ENCODE measurements around the gene ELMOD1.

DNA sequence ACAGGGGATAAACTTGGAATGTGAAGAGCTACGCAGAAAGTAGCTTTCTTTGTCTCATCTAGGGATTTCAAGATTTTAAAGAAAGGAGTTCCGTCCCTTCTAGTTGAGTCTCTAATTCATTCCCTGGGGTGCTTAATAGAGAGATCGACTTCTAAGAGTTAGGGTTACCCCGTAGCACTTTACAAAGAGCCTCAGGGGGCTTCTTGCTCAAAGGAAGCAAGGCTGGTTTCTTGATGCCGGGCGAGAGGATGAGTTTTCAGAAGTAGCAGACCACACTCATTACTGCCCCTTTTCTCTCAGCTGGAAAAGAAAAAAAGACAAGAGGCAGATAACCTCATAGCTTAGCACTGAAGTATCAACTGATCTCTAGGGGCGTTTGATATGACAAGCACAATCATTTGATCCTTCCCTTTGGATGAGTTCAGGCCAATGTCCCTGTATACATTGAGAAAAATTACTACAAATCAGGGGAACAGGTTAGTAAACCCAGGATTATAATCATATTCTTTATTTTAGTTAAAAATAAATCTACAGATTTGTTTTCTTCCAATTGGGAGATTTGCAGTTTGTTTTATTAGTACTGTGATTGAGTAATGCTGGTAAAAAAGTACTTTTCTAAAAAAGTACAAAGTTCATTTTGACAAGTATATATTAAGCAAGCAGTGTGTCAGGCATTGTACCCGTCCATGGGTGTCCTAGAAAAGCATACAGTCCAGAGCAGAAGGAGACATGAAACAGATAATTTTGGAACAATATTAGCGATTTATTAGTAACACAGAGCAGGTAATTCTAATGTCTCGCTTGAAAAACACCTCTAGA lies 18.7 kb downstream of the ELMOD1 start:
- TF ChIP-seq TRIM28 (IDR thresholded peaks at IDR 0.05; ENCODE audit: borderline replicate concordance, low read length) (no peak), ZNF776 (tag by site-specific recombination; IDR thresholded peaks at IDR 0.05; ENCODE audit: borderline replicate concordance) (no peak), KLF8 (tag by site-specific recombination; IDR thresholded peaks at IDR 0.05) (no peak), ZNF426 (tag by site-specific recombination; IDR thresholded peaks at IDR 0.05) (no peak), SP2 (tag by site-specific recombination; IDR thresholded peaks at IDR 0.05) (no peak), PATZ1 (tag by site-specific recombination; IDR thresholded peaks at IDR 0.05) (no peak), ZNF677 (tag by site-specific recombination; IDR thresholded peaks at IDR 0.05) (no peak), ZEB2 (tag by site-specific recombination; IDR thresholded peaks at IDR 0.05) (no peak)
- TF ChIP-seq, protein P1, sequence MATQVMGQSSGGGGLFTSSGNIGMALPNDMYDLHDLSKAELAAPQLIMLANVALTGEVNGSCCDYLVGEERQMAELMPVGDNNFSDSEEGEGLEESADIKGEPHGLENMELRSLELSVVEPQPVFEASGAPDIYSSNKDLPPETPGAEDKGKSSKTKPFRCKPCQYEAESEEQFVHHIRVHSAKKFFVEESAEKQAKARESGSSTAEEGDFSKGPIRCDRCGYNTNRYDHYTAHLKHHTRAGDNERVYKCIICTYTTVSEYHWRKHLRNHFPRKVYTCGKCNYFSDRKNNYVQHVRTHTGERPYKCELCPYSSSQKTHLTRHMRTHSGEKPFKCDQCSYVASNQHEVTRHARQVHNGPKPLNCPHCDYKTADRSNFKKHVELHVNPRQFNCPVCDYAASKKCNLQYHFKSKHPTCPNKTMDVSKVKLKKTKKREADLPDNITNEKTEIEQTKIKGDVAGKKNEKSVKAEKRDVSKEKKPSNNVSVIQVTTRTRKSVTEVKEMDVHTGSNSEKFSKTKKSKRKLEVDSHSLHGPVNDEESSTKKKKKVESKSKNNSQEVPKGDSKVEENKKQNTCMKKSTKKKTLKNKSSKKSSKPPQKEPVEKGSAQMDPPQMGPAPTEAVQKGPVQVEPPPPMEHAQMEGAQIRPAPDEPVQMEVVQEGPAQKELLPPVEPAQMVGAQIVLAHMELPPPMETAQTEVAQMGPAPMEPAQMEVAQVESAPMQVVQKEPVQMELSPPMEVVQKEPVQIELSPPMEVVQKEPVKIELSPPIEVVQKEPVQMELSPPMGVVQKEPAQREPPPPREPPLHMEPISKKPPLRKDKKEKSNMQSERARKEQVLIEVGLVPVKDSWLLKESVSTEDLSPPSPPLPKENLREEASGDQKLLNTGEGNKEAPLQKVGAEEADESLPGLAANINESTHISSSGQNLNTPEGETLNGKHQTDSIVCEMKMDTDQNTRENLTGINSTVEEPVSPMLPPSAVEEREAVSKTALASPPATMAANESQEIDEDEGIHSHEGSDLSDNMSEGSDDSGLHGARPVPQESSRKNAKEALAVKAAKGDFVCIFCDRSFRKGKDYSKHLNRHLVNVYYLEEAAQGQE (tag by site-specific recombination; IDR thresholded peaks at IDR 0.05): no peak
- TF ChIP-seq, protein P2, sequence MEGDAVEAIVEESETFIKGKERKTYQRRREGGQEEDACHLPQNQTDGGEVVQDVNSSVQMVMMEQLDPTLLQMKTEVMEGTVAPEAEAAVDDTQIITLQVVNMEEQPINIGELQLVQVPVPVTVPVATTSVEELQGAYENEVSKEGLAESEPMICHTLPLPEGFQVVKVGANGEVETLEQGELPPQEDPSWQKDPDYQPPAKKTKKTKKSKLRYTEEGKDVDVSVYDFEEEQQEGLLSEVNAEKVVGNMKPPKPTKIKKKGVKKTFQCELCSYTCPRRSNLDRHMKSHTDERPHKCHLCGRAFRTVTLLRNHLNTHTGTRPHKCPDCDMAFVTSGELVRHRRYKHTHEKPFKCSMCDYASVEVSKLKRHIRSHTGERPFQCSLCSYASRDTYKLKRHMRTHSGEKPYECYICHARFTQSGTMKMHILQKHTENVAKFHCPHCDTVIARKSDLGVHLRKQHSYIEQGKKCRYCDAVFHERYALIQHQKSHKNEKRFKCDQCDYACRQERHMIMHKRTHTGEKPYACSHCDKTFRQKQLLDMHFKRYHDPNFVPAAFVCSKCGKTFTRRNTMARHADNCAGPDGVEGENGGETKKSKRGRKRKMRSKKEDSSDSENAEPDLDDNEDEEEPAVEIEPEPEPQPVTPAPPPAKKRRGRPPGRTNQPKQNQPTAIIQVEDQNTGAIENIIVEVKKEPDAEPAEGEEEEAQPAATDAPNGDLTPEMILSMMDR (tag by site-specific recombination; IDR thresholded peaks at IDR 0.05): no peak
- TF ChIP-seq, protein P3, sequence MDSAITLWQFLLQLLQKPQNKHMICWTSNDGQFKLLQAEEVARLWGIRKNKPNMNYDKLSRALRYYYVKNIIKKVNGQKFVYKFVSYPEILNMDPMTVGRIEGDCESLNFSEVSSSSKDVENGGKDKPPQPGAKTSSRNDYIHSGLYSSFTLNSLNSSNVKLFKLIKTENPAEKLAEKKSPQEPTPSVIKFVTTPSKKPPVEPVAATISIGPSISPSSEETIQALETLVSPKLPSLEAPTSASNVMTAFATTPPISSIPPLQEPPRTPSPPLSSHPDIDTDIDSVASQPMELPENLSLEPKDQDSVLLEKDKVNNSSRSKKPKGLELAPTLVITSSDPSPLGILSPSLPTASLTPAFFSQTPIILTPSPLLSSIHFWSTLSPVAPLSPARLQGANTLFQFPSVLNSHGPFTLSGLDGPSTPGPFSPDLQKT (IDR thresholded peaks at IDR 0.05; ENCODE audit: borderline replicate concordance, low read depth, low read length): no peak
- TF ChIP-seq, protein P4, sequence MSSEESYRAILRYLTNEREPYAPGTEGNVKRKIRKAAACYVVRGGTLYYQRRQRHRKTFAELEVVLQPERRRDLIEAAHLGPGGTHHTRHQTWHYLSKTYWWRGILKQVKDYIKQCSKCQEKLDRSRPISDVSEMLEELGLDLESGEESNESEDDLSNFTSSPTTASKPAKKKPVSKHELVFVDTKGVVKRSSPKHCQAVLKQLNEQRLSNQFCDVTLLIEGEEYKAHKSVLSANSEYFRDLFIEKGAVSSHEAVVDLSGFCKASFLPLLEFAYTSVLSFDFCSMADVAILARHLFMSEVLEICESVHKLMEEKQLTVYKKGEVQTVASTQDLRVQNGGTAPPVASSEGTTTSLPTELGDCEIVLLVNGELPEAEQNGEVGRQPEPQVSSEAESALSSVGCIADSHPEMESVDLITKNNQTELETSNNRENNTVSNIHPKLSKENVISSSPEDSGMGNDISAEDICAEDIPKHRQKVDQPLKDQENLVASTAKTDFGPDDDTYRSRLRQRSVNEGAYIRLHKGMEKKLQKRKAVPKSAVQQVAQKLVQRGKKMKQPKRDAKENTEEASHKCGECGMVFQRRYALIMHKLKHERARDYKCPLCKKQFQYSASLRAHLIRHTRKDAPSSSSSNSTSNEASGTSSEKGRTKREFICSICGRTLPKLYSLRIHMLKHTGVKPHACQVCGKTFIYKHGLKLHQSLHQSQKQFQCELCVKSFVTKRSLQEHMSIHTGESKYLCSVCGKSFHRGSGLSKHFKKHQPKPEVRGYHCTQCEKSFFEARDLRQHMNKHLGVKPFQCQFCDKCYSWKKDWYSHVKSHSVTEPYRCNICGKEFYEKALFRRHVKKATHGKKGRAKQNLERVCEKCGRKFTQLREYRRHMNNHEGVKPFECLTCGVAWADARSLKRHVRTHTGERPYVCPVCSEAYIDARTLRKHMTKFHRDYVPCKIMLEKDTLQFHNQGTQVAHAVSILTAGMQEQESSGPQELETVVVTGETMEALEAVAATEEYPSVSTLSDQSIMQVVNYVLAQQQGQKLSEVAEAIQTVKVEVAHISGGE (tag by site-specific recombination; conservative IDR thresholded peaks at IDR 0.05; ENCODE audit: low read depth): no peak
